Right atrium auricular region (tissue), 2 donors: ENCODE data around the gene NME3. TPM values are rescaled to one million over a fixed set of nuclear protein-coding genes. Genes with fewer than 3 reads are reported as not detected.

Experiments
- DNase-seq: peaks from one replicate; pipeline ENCODE4 v3.0.0-alpha.2; 2019; ENCODE audit warnings: low spot score
- H3K27ac ChIP-seq, 2 donors: fragments of 200-600 bp; sonication (generic); 1 replicate in 1 of 2; 2 replicates in 1 of 2; pipeline ENCODE4 v1.5.1; 2016 to 2019
- H3K27me3 ChIP-seq, 2 donors: fragments of 200-600 bp; sonication (generic); one replicate each; pipeline versions ENCODE4 v1.5.1 to v1.6.0; 2017 to 2019
- H3K36me3 ChIP-seq: fragments of 200-600 bp; sonication (generic); one replicate; pipeline ENCODE4 v1.5.1; 2016
- H3K4me1 ChIP-seq, 2 donors: fragments of 200-600 bp; sonication (generic); one replicate each; pipeline versions ENCODE4 v1.5.1 to v1.6.0; 2017 to 2019
- H3K4me3 ChIP-seq, 2 donors: fragments of 200-600 bp; sonication (generic); 1 replicate in 1 of 2; 2 replicates in 1 of 2; pipeline ENCODE4 v1.5.1; 2017 to 2019; ENCODE audit warnings: mild to moderate bottlenecking in 1 of 2, moderate library complexity in 1 of 2
- H3K9me3 ChIP-seq, 2 donors: fragments of 200-600 bp; sonication (generic); one replicate each; pipeline ENCODE4 v1.5.1; 2019
- total RNA-seq, 2 donors: library from RNA; depleted of rRNA; stranded (reverse); fragments of >200 nt; gene quantifications; one replicate each; pipeline ENCODE4 v1.1.0, GENCODE V29; 2016
- TF ChIP-seq, protein P1 (sequence below), 2 donors: fragments of 200-600 bp; sonication (generic); IDR thresholded peaks; one replicate each; pipeline ENCODE4 v1.5.1; 2019; ENCODE audit warnings: antibody characterized with exemption in 2 of 2

The NME3 gene
- total RNA-seq, 2 donors from 2014 or later = 51.3 to 56.2 TPM

DNA sequence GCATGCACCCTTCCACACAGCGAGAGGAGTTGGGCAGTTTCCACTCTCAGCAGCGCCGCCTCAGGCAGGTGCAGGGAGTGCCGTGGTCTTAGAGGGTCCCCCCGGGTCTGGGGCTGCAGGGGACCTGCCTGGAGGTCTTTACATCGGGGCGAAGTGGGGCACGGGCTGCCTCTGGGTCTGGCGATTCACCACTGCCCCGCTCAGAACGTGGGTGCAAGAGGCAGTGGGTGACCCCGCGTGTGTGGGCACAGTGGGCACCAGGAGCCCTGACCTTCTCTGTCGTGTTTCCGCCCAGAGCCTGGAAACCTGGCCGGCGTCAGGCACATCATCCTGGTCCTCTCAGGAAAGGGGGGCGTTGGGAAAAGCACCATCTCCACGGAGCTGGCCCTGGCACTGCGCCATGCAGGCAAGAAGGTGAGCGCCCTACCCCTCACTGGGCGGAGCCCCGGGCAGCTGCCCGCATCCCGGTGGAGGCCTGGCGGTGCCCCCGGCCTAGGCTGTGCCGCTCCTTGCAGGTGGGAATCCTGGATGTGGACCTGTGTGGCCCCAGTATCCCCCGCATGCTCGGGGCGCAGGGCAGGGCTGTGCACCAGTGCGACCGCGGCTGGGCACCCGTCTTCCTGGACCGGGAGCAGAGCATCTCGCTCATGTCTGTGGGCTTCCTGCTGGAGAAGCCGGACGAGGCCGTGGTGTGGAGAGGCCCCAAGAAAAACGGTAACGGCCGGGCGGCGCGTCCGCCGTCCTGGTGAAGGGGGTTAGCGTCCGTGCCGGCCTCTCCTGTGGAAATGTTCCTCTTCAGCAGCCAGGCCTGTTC is 15.1 kb upstream of the NME3 start:
- no peak overlapping the region for H3K4me3 ChIP-seq
- H3K27me3 ChIP-seq = no peaks in the 10 kb centered on the region
- peaks cover 0 to 29% of the 10 kb centered on the region in 2 donors for H3K4me1 ChIP-seq
- H3K9me3 ChIP-seq = no peaks in the 10 kb centered on the region
- peaks cover 23% of the 10 kb centered on the region for H3K36me3 ChIP-seq
- TF ChIP-seq, protein P1, sequence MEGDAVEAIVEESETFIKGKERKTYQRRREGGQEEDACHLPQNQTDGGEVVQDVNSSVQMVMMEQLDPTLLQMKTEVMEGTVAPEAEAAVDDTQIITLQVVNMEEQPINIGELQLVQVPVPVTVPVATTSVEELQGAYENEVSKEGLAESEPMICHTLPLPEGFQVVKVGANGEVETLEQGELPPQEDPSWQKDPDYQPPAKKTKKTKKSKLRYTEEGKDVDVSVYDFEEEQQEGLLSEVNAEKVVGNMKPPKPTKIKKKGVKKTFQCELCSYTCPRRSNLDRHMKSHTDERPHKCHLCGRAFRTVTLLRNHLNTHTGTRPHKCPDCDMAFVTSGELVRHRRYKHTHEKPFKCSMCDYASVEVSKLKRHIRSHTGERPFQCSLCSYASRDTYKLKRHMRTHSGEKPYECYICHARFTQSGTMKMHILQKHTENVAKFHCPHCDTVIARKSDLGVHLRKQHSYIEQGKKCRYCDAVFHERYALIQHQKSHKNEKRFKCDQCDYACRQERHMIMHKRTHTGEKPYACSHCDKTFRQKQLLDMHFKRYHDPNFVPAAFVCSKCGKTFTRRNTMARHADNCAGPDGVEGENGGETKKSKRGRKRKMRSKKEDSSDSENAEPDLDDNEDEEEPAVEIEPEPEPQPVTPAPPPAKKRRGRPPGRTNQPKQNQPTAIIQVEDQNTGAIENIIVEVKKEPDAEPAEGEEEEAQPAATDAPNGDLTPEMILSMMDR (IDR thresholded peaks at IDR 0.05) = no peak
- DNase-seq = no peak
- H3K27ac ChIP-seq = no peak overlapping the region

DNA sequence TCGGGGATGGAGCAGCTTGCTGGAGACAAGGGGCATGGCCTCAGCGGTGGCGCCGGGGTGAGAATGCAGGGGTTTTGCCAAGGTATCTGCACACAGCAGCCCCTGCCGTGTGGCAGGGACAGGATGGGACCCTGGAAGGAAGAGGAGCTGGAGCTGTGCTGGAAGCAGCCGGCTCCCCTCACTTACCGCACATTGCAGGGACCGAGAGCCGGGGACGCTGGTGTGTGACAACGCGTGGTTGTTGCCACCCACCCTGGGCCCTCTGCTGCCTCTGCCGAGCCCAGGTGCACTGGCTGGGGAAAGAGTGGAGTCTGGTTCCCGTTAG is 14.5 kb upstream of the NME3 start:
- Histone ChIP-seq H3K9me3 (no peaks in the 10 kb centered on the region), H3K27ac (no peak overlapping the region), H3K4me3 (no peak overlapping the region), H3K36me3 (peaks cover 23% of the 10 kb centered on the region), H3K4me1 (peaks cover 0 to 36% of the 10 kb centered on the region in 2 donors), H3K27me3 (no peaks in the 10 kb centered on the region)
- TF ChIP-seq, protein P1 (IDR thresholded peaks at IDR 0.05) = no peak
- DNase-seq = no peak

DNA sequence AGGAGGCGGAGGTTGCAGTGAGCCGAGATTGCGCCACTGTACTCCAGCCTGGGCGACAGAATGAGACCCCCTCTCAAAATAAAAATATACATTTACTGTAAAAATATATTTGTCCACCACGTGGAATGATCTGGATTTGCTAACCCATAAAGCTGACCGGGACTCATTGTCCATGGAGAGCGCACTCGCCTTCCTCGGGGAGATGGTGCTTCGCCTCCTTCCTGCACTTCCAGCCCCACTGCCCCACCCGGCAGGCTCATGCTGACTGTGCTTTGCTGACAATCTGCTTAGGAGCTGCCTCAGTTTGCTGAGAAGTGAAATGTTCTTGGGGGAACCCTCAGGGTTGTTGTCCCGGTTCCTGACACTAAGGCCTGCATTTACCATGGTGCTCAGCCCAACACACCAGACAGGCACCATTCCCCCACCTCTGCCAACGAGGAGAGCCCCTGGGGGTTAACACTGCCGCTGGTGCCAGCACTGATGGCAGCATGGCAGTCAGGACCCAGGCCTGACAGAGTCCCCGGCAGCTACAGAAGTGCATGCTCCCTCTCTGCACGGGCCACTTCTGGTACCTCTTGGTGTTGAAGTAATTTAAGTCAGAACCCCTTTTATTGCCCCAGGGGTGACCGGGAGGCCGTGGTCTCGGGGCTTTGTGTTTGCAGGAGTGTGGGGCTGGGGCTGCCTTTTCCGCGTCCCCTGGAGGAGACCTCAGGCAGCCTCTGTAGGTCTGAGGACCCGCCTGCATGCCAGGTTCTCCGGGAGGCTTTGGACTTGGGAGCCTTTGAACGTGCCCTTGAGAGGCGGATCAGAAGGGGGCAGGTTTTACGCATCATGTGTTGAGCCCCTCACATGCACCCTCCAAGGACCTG is 13.9 kb upstream of the NME3 start:
- H3K4me3 ChIP-seq = no peak overlapping the region
- H3K27me3 ChIP-seq = no peaks in the 10 kb centered on the region
- peaks cover 0 to 42% of the 10 kb centered on the region in 2 donors for H3K4me1 ChIP-seq
- H3K27ac ChIP-seq = no peak overlapping the region
- no peaks in the 10 kb centered on the region for H3K9me3 ChIP-seq
- peaks cover 23% of the 10 kb centered on the region for H3K36me3 ChIP-seq
- TF ChIP-seq, protein P1 (IDR thresholded peaks at IDR 0.05) = no peak
- no peak for DNase-seq

DNA sequence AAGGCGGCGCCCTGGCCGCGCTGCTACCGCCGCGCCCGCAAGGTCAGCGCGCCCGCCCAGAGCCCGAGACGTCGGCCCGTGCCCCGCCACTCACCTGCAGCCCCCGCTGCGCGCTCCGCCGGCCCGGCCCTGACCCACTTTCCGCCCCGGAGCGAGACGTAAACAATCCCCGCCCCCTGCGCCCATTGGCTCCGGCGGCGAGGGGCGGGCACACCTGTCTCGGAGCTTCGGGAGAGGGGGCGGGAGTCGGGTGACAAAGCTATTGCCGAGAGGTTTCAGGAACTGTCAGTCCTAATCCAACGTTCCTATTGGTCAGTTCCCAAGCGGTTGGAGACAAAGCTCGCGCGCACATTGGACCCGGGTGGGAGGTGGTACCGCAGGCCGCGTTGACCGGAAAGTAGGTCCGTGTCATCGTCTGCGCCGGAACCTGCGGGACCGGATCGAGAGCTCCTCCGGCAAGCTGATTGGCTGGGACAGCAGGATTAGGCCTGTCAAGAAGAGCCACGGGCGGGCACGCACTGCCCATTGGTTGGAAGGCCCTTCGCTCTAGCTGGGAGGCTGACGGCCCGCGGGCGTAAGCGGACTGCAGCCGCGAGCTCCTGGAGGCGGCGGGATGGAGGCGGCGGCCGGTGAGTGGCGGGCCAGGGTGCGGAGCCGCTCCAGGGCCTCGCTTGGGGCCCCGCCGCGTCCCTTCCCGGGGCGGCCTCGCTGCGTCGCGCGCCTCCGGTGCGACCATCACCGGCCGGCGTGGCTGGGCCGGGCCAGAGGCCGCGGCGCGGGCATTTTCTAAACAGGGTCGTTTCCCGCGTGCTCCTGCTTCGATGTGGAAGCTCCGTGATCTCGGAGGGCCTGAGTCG is 11.3 kb upstream of the NME3 start, which contains the start of the genes NUBP2 and SPSB3:
Gene NUBP2 (plus strand): TSS at position 553 of the 857 bp plus-strand sequence. CDS start 61 bp downstream, at position 614.
Gene SPSB3 (minus strand): TSS at position 164 of the 857 bp plus-strand sequence. CDS start 1,088 bp downstream, outside the sequence.
- Histone ChIP-seq H3K36me3 (peaks cover 24% of the 10 kb centered on the region), H3K4me3 (peak within 1 kb of the TSS; percentile 76 to 78), H3K9me3 (no peaks in the 10 kb centered on the region), H3K27me3 (no peaks in the 10 kb centered on the region), H3K4me1 (peaks cover 0 to 48% of the 10 kb centered on the region in 2 donors), H3K27ac (peak within 1 kb of the TSS; percentile 79 to 84)
- TF ChIP-seq, protein P1 (IDR thresholded peaks at IDR 0.05) = no peak
- DNase-seq = peak; percentile 100

DNA sequence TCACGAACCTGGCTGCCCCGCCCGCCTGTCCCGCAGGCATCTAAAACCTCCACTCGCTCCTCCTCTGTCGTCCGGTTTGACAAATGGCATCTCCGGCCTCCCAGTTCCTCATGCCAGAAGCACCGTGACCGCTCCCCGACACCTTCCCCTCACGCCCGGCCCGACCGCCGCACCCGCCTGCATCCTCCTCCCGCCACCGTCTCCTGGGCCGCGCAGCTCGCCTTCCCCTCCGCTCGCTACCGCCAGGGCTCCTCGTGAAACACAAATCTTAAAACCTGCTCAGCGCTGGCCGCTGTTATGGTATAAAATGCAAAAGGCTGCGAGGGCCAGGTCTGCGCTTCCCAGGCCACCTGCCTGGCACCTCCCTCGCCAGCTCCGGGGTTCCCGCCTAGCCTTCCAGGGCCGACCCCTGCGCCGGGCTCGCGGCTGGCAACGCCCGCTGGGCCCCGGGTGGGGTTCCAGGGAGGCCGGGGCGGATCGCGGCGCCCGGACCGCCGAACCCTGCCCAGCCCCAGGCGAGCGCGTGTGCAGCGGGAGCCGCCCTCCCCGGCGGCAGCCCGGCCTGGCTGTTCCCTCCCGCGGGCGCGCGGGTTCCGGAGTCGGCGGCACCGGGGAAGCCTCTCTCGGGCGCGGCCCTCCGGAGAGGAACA is 10.5 kb upstream of the NME3 start:
- peak overlapping the region; percentile 75 to 76 for H3K4me3 ChIP-seq
- no peaks in the 10 kb centered on the region for H3K9me3 ChIP-seq
- peaks cover 0 to 48% of the 10 kb centered on the region in 2 donors for H3K4me1 ChIP-seq
- no peak for DNase-seq
- H3K27me3 ChIP-seq = no peaks in the 10 kb centered on the region
- H3K27ac ChIP-seq = peak overlapping the region; percentile 79 to 84
- TF ChIP-seq, protein P1 (IDR thresholded peaks at IDR 0.05) = no peak
- H3K36me3 ChIP-seq = peaks cover 27% of the 10 kb centered on the region
